DMS114 treated with DMSO at 0.1 percent for 48 hours (cell line): ENCODE results near the gene SLC6A9.

ENCODE experiments used
- DNase-seq: peaks from one replicate; lab custom pipeline; 2025; ENCODE audit not compliant: unreplicated experiment; lab: John Stamatoyannopoulos, UW

SLC6A9 gene

DNA sequence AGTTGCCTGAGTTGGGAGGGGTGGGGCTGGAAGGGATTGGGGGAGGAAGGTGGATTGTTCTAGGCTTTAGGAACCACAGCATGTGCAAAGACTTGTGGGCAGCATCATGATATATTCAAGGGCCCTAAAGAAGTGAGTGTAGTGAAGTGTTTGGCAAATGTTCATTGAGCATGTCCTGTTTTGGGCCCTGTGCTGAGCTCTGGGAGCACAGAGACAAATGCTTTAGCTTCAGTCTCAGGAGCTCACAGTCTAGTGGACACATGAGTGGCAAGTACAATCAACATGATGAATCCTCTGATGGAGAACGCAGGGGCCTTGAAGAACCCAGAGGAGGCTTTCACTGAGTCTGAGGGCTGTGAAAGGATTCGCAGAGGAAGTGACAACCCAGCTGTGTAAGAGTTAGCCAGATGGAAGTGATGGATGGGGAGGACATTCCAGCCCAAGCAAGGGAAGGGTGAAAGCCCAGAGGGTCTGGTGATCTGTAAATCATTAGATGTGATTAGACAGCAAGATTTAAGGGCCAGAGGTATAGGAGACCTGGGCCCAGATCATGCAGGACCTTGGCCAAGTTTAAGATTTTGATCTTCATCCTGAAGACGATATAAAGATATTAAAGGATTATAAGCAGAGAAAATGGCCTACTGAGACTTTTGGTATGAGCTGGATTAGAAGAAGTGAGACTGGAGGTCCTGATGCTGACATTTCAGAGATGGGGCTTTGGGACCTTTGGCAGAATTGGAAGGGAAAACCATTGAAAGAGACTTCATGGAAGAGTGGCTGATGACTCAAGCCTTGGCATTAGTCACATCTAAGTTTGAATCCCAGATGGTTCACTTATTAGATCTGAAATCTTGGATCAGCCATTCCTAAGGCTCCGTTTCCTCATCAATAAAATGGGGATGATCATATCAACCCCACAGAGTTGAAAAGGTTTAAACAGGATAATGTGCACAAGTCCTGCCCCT, 80.0 kb downstream of the SLC6A9 start:
- DNase-seq, result no peak

DNA sequence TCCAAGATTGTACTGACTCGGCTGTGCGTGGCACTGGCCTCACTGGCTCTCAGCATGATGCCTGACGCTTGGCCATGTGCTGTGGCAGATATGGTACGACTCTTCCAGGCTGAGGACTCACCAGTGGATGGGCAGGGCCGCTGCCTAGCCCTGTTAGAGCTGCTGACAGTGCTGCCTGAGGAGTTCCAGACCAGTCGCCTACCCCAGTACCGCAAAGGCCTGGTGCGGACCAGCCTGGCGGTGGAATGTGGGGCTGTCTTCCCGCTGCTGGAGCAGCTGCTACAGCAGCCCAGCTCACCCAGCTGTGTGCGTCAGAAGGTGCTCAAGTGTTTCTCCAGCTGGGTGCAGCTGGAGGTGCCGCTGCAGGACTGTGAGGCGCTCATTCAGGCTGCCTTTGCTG, 81.6 kb downstream of the SLC6A9 start:
- no peak for DNase-seq

DNA sequence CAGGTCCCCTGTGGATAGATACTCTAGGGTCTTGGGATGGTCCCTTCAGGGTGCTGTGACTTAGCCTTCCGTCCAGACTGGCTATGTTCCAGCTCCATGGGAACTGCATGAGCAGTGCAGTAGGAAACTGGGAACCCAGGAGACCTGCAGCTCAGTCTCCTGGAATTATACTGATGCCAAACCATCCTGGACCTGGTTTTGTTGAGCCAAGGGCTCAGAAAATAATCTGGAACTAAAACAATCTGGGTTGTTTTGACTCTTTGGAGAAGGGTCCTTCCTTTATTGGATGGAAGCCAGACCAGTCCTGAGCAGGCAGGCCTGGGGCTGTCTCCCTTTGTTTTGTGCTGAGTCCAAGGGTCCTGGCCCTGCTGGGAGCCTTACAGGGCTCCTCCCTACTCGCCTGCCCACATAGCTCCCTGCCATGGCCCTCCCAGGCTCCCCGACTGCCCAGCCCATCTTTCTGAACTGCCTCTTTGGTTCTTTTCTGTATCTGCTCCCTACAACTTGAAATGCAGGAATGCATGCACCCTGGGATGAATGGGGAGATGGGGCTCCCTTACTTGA, 83.3 kb downstream of the SLC6A9 start:
- no peak for DNase-seq

DNA sequence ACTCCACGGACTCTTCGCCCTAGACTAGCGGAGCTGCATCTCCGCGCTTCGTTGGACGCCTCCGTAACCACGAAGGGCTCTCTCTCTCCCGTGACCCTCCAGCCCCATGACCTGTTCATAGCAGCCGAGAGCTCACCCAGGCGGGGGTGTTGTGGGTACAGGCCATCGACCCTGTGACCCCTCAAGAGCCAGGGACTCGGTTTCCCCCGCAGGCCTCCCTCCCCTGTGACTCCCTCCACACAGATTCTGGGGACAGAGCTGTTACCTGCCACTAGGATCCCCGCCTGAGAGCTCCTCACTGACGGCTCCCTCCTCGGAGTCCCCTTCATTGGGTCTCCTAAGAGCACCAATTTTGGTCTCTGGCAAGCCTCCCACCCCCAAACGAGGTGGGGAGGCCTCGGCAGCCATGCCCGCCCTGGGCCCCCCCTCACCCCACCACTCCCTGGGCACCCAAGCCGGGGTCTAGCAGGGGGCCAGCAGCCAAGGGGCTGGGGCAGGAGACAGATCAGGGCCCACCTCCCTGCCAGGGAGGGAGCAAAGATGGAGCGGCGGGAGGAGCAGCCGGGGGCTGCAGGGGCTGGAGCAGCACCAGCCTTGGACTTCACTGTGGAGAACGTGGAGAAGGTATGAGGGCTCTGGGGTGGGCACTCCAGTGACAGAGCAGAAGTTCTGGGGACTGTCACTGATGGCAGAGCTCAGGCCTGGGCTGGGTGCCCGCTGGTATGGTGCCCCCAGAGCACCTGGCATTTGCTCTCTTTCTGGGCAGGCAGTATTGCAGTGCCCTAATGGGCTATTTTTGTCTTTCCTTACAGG, 84.0 kb downstream of the SLC6A9 start:
- no peak for DNase-seq
